ENCODE data around the gene MFSD11.

MFSD11 gene

DNA sequence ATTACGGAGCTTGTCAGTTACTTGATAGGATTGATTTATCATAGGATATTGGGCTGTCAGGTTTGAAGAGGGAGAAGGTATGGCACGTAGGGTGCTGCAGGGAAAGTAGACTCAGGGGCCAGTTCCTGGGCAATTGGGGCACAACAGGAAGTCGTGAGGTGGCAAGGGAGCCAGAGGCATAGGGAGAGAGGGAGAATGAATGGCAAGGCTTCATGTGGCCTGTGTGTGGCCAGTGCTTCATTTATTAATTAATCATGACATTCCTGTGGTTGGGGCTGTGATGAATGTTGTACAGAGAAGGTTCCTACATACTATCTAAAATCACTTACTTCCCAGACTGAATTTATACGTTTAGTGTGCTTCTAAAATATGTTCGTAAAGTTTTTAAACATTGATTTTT, 19.3 kb downstream of the MFSD11 start:
- no peaks in the 10 kb centered on the region for H3K79me2 ChIP-seq (ENCODE audit: insufficient read depth, low read length)
- TF ChIP-seq, protein P1, sequence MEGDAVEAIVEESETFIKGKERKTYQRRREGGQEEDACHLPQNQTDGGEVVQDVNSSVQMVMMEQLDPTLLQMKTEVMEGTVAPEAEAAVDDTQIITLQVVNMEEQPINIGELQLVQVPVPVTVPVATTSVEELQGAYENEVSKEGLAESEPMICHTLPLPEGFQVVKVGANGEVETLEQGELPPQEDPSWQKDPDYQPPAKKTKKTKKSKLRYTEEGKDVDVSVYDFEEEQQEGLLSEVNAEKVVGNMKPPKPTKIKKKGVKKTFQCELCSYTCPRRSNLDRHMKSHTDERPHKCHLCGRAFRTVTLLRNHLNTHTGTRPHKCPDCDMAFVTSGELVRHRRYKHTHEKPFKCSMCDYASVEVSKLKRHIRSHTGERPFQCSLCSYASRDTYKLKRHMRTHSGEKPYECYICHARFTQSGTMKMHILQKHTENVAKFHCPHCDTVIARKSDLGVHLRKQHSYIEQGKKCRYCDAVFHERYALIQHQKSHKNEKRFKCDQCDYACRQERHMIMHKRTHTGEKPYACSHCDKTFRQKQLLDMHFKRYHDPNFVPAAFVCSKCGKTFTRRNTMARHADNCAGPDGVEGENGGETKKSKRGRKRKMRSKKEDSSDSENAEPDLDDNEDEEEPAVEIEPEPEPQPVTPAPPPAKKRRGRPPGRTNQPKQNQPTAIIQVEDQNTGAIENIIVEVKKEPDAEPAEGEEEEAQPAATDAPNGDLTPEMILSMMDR (conservative IDR thresholded peaks at IDR 0.05; ENCODE audit: low read length): no peak
- no peak for TF ChIP-seq EZH2phosphoT487 (IDR thresholded peaks at IDR 0.05; ENCODE audit: borderline replicate concordance)
- no peak overlapping the region for H2AFZ ChIP-seq (ENCODE audit: low read length)
- H3K27me3 ChIP-seq (ENCODE audit: insufficient read depth, low read length, poor library complexity, severe bottlenecking): no peaks in the 10 kb centered on the region
- peaks cover 4% of the 10 kb centered on the region for H3K4me1 ChIP-seq (ENCODE audit: insufficient read depth, low read length, poor library complexity, severe bottlenecking)
- no peak overlapping the region for H3K4me2 ChIP-seq (ENCODE audit: low read depth, low read length, poor library complexity, severe bottlenecking)
- no peaks in the 10 kb centered on the region for H3K9me2 ChIP-seq (replicated peaks; ENCODE audit: low read depth, low read length)
- H3K9ac ChIP-seq (ENCODE audit: low read depth, low read length, poor library complexity, severe bottlenecking): no peak overlapping the region
- no peaks in the 10 kb centered on the region for H3F3A ChIP-seq (ENCODE audit: low read depth)
- no peaks in the 10 kb centered on the region for H4K20me1 ChIP-seq (ENCODE audit: insufficient read depth, low read length, poor library complexity, severe bottlenecking)
- no peak overlapping the region for H3K4me3 ChIP-seq (ENCODE audit: low read length, poor library complexity, severe bottlenecking)
- H3K36me3 ChIP-seq (ENCODE audit: insufficient read depth, low read length): no peaks in the 10 kb centered on the region; the same call in 1 of the 2 replicates
- no peaks in the 10 kb centered on the region for H3K9me3 ChIP-seq (ENCODE audit: insufficient read depth, low read depth, low read length)

GRCh38 chr17:76758570-76758969, 20.7 kb downstream of the MFSD11 start:
- peaks cover 4% of the 10 kb centered on the region for H3K4me1 ChIP-seq (ENCODE audit: insufficient read depth, low read length, poor library complexity, severe bottlenecking)
- no peak overlapping the region for H3K4me2 ChIP-seq (ENCODE audit: low read depth, low read length, poor library complexity, severe bottlenecking)
- H4K20me1 ChIP-seq (ENCODE audit: insufficient read depth, low read length, poor library complexity, severe bottlenecking): no peaks in the 10 kb centered on the region
- no peak overlapping the region for H3K4me3 ChIP-seq (ENCODE audit: low read length, poor library complexity, severe bottlenecking)
- no peak overlapping the region for H2AFZ ChIP-seq (ENCODE audit: low read length)
- H3K9ac ChIP-seq (ENCODE audit: low read depth, low read length, poor library complexity, severe bottlenecking): no peak overlapping the region
- no peaks in the 10 kb centered on the region for H3K9me2 ChIP-seq (replicated peaks; ENCODE audit: low read depth, low read length)
- no peaks in the 10 kb centered on the region; the same call in 1 of the 2 replicates for H3K36me3 ChIP-seq (ENCODE audit: insufficient read depth, low read length)
- TF ChIP-seq, protein P1 (conservative IDR thresholded peaks at IDR 0.05; ENCODE audit: low read length): no peak
- no peak for TF ChIP-seq EZH2phosphoT487 (IDR thresholded peaks at IDR 0.05; ENCODE audit: borderline replicate concordance)
- no peaks in the 10 kb centered on the region for H3F3A ChIP-seq (ENCODE audit: low read depth)
- H3K27me3 ChIP-seq (ENCODE audit: insufficient read depth, low read length, poor library complexity, severe bottlenecking): no peaks in the 10 kb centered on the region
- H3K79me2 ChIP-seq (ENCODE audit: insufficient read depth, low read length): no peaks in the 10 kb centered on the region
- no peaks in the 10 kb centered on the region for H3K9me3 ChIP-seq (ENCODE audit: insufficient read depth, low read depth, low read length)

GRCh38 chr17:76772842-76773525, 35.1 kb downstream of the MFSD11 start:
- H3K9ac ChIP-seq (ENCODE audit: low read depth, low read length, poor library complexity, severe bottlenecking): peak overlapping the region; percentile 42
- H4K20me1 ChIP-seq (ENCODE audit: insufficient read depth, low read length, poor library complexity, severe bottlenecking): no peaks in the 10 kb centered on the region
- H3K79me2 ChIP-seq (ENCODE audit: insufficient read depth, low read length): no peaks in the 10 kb centered on the region
- H3F3A ChIP-seq (ENCODE audit: low read depth): no peaks in the 10 kb centered on the region
- no peaks in the 10 kb centered on the region for H3K9me2 ChIP-seq (replicated peaks; ENCODE audit: low read depth, low read length)
- H2AFZ ChIP-seq (ENCODE audit: low read length): peak overlapping the region; percentile 62
- TF ChIP-seq, protein P1 (conservative IDR thresholded peaks at IDR 0.05; ENCODE audit: low read length): no peak
- TF ChIP-seq EZH2phosphoT487 (IDR thresholded peaks at IDR 0.05; ENCODE audit: borderline replicate concordance): no peak
- peaks cover 9% of the 10 kb centered on the region for H3K4me1 ChIP-seq (ENCODE audit: insufficient read depth, low read length, poor library complexity, severe bottlenecking)
- no peaks in the 10 kb centered on the region for H3K27me3 ChIP-seq (ENCODE audit: insufficient read depth, low read length, poor library complexity, severe bottlenecking)
- no peaks in the 10 kb centered on the region for H3K9me3 ChIP-seq (ENCODE audit: insufficient read depth, low read depth, low read length)
- peak overlapping the region; percentile 71 for H3K4me2 ChIP-seq (ENCODE audit: low read depth, low read length, poor library complexity, severe bottlenecking)
- peaks cover 29% of the 10 kb centered on the region; the same call in 1 of the 2 replicates for H3K36me3 ChIP-seq (ENCODE audit: insufficient read depth, low read length)
- peak overlapping the region; percentile 66 for H3K4me3 ChIP-seq (ENCODE audit: low read length, poor library complexity, severe bottlenecking)

Measured in Loucy (cell line).